ENCODE results near the gene IYD. TPM values are rescaled to one million over a fixed set of nuclear protein-coding genes. Genes with fewer than 3 reads are reported as not detected.
A peak's percentile ranks its signal among the peaks of the same experiment; 100 is the strongest.

Gene IYD
- total and polyA plus RNA-seq, 10 of the 15 experiments (the other 5 are each of a cell fraction or from before 2014, with no cell fraction given), result 0.07 TPM; not detected in 9

DNA sequence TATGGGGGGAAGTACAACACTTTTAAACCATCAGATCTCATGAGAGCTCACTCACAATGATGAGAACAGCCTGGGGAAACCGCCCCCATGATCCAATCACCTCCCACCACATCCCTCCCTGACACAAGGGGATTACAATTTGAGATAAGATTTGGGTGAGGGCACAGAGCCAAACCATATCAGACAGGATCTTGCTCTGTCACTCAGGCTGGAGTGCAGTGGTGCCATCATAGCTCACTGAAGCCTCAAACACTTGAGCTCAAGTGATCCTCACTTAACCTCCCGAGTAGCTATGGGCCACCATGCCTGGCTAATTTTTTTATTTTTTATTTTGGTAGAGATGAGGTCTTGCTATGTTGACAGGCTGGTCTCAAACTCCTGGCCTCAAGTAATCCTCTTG is 5.1 kb upstream of the IYD start:
- WGBS (ENCODE audit: insufficient coverage, insufficient replicate concordance, low lambda C conversion rate, missing lambda C conversion rate), result 0% methylated on average over 2 of the region's 2 CpGs
- TF ChIP-seq, protein P1, sequence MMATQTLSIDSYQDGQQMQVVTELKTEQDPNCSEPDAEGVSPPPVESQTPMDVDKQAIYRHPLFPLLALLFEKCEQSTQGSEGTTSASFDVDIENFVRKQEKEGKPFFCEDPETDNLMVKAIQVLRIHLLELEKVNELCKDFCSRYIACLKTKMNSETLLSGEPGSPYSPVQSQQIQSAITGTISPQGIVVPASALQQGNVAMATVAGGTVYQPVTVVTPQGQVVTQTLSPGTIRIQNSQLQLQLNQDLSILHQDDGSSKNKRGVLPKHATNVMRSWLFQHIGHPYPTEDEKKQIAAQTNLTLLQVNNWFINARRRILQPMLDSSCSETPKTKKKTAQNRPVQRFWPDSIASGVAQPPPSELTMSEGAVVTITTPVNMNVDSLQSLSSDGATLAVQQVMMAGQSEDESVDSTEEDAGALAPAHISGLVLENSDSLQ (IDR thresholded peaks at IDR 0.05), result 0 out of 2 replicates have a peak, but pooled peaks have one; percentile 24
- no peak for TF ChIP-seq JUND (IDR thresholded peaks at IDR 0.05; ENCODE audit: low read depth, low read length)

DNA sequence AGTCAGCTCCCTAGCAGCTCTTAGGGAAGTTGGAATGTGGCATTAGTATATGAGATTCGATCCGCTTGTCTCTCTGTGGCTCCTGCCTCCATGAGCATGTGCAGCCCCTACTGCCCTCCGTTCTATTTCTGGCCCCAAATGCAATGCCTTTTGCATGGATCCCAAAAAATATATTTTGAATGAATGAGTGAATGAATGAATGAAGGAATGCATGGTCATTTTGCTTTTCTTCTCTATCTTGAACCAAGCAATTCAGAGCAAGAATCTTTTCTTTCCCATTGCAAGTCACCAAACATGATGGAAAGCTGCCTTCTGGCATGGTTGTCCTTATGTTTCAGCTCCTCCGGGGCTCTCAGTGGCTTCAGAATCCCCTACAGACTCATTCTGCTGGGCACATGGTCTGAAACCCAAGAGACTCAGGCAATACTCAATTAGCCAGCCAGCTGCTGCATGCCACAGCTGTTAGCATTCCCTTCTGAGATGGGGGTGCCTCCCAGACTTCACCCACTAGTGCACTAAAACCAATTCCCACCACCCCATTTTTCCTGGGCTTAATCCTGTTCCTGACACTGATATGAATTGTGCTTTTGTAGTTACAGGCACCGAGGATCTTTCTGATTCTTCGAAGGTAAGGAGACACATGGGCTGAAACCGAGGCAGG is 2.6 kb upstream of the IYD start:
- no peaks in the 10 kb centered on the region for H4K20me1 ChIP-seq (ENCODE audit: control insufficient read depth, insufficient read depth)
- no peak for FAIRE-seq
- RAD21 ChIA-PET (ENCODE audit: unreplicated experiment), result interaction anchor here (0.6 kb wide), 1 partner anchor 45 kb away, joined by 3 read pairs; no protein-coding TSS in a partner anchor
- no TSS peak for BruUV-seq (replicated peaks)
- no peak overlapping the region for H2AFZ ChIP-seq (ENCODE audit: control insufficient read depth, low read depth, low read length)
- CTCF ChIA-PET, result interaction anchor here (0.7 to 1.3 kb wide), 3 partner anchors 28 to 285 kb away, joined by 3 read pairs; no protein-coding TSS in a partner anchor
- H3K4me1 ChIP-seq (ENCODE audit: control insufficient read depth, insufficient read depth, low read length), result no peaks in the 10 kb centered on the region
- no peak for DNase-seq (ENCODE audit: low read depth, low spot score)
- peaks cover 2 to 3% of the 10 kb centered on the region in 2 experiments; a peak in 3 of 4 replicates for H3K27me3 ChIP-seq (replicated peaks in 1 of 2; ENCODE audit: control insufficient read depth in 2 of 2, insufficient read depth in 2 of 2, low read length in 1 of 2)
- TF ChIP-seq FOS (IDR thresholded peaks at IDR 0.05; ENCODE audit: borderline replicate concordance, extremely low read depth, insufficient read length) (no peak), E2F8 (IDR thresholded peaks at IDR 0.05; ENCODE audit: low read depth, partially characterized antibody) (no peak), BRCA1 (IDR thresholded peaks at IDR 0.05; ENCODE audit: low read depth, low read length) (no peak), TARDBP (IDR thresholded peaks at IDR 0.05; ENCODE audit: borderline replicate concordance) (no peak), NFXL1 (IDR thresholded peaks at IDR 0.05; ENCODE audit: borderline replicate concordance) (no peak), BMI1 (IDR thresholded peaks at IDR 0.05; ENCODE audit: borderline replicate concordance) (no peak), HDAC6 (IDR thresholded peaks at IDR 0.05; ENCODE audit: unreplicated experiment) (no peak), RBBP5 (conservative IDR thresholded peaks at IDR 0.05) (no peak), ZNF24 (IDR thresholded peaks at IDR 0.05) (peak; percentile 54; the same call in 1 of the 2 replicates)
- no peaks in the 10 kb centered on the region for H3K79me2 ChIP-seq (ENCODE audit: control insufficient read depth, insufficient read depth, low read length)
- SMC1A ChIA-PET (ENCODE audit: uncharacterized antibody, unreplicated experiment), result interaction anchor here (1.1 kb wide), 1 partner anchor 13 kb away, joined by 4 read pairs; no protein-coding TSS in a partner anchor
- no peaks in the 10 kb centered on the region for H3K36me3 ChIP-seq (ENCODE audit: control insufficient read depth in 2 of 2, insufficient read depth in 2 of 2, low read length in 1 of 2)
- H3K4me3 ChIP-seq, result no peak overlapping the region
- in situ Hi-C loops (cut with MboI), result no loop called here
- no peaks in the 10 kb centered on the region for H3K9me3 ChIP-seq (replicated peaks; ENCODE audit: control insufficient read depth, insufficient read depth, low read length)
- no peak overlapping the region for H3K9ac ChIP-seq (ENCODE audit: control insufficient read depth, insufficient read depth, low read length)
- H3K4me2 ChIP-seq (ENCODE audit: control insufficient read depth, insufficient read depth), result no peak overlapping the region
- no peak overlapping the region for H3K27ac ChIP-seq (ENCODE audit: control insufficient read depth, insufficient read depth)
- no peak for ATAC-seq
- POLR2A ChIA-PET, result no interaction called here
- 16% methylated on average over 7 of the region's 7 CpGs for WGBS (ENCODE audit: insufficient coverage, insufficient replicate concordance, low lambda C conversion rate, missing lambda C conversion rate)
- intact Hi-C loops (cut with micrococcal nuclease; ENCODE audit: unreplicated experiment), result no loop called here

More for the DNA sequence above, 5.1 kb upstream of the IYD start:
- BruUV-seq (replicated peaks), result no TSS peak
- no peak for ATAC-seq
- Histone ChIP-seq H3K4me3 (no peak overlapping the region), H3K9ac (ENCODE audit: control insufficient read depth, insufficient read depth, low read length) (no peak overlapping the region), H3K79me2 (ENCODE audit: control insufficient read depth, insufficient read depth, low read length) (no peaks in the 10 kb centered on the region), H4K20me1 (ENCODE audit: control insufficient read depth, insufficient read depth) (no peaks in the 10 kb centered on the region), H3K4me2 (ENCODE audit: control insufficient read depth, insufficient read depth) (no peak overlapping the region), H3K4me1 (ENCODE audit: control insufficient read depth, insufficient read depth, low read length) (no peaks in the 10 kb centered on the region), H3K27me3 (replicated peaks in 1 of 2; ENCODE audit: control insufficient read depth in 2 of 2, insufficient read depth in 2 of 2, low read length in 1 of 2) (peaks cover 0 to 3% of the 10 kb centered on the region in 2 experiments; a peak in 3 of 4 replicates), H3K36me3 (ENCODE audit: control insufficient read depth in 2 of 2, insufficient read depth in 2 of 2, low read length in 1 of 2) (no peaks in the 10 kb centered on the region), H2AFZ (ENCODE audit: control insufficient read depth, low read depth, low read length) (no peak overlapping the region), H3K27ac (ENCODE audit: control insufficient read depth, insufficient read depth) (no peak overlapping the region), H3K9me3 (replicated peaks; ENCODE audit: control insufficient read depth, insufficient read depth, low read length) (no peaks in the 10 kb centered on the region)
- SMC1A ChIA-PET (ENCODE audit: uncharacterized antibody, unreplicated experiment), result interaction anchor here (1.0 kb wide), 1 partner anchor 11 kb away, joined by 4 read pairs; no protein-coding TSS in a partner anchor
- intact Hi-C loops (cut with micrococcal nuclease; ENCODE audit: unreplicated experiment) (no loop called here), in situ Hi-C loops (cut with MboI) (no loop called here)
- no peak for DNase-seq (ENCODE audit: low read depth, low spot score)
- RAD21 ChIA-PET (ENCODE audit: unreplicated experiment), result interaction anchor here (0.6 kb wide), 1 partner anchor 437 kb away, joined by 3 read pairs; no protein-coding TSS in a partner anchor
- CTCF ChIA-PET, result no interaction called here
- POLR2A ChIA-PET, result no interaction called here
- FAIRE-seq, result no peak
